GM23338 (cell line): ENCODE results near the gene GABRE. TPM values are rescaled to one million over a fixed set of nuclear protein-coding genes. Genes with fewer than 3 reads are reported as not detected.

Experiments
- ATAC-seq: fragments of 200-7000 bp; cut with Tn5 transposase; 3 replicates; pipeline ENCODE4 v1.9.1; 2020
- DNase-seq: peaks from one replicate; pipeline ENCODE4 v3.0.0-alpha.2; 2015; ENCODE audit warnings: low spot score
- H2AFZ ChIP-seq: fragments of 200-600 bp; sonication (generic); 2 replicates; pipeline ENCODE4 v1.8.0; 2016; ENCODE audit warnings: antibody characterized with exemption, mild to moderate bottlenecking, moderate library complexity
- H3F3A ChIP-seq: fragments of 200-600 bp; sonication (generic); replicated peaks from 2 replicates; pipeline ENCODE4 v1.8.0; 2017; ENCODE audit warnings: antibody characterized with exemption, mixed run types, low read depth
- H3K27ac ChIP-seq: fragments of 200-600 bp; sonication (generic); 2 replicates; pipeline ENCODE4 v1.6.1; 2016; ENCODE audit warnings: low read depth
- H3K27me3 ChIP-seq: fragments of 200-600 bp; sonication (generic); 2 replicates; pipeline ENCODE4 v1.8.0; 2016; ENCODE audit warnings: mild to moderate bottlenecking, mixed run types, moderate library complexity; ENCODE audit not compliant: insufficient read depth
- H3K36me3 ChIP-seq: fragments of 200-600 bp; sonication (generic); 2 replicates; pipeline ENCODE4 v1.8.0; 2016; ENCODE audit warnings: mild to moderate bottlenecking; ENCODE audit not compliant: insufficient read depth
- H3K4me1 ChIP-seq: fragments of 200-600 bp; sonication (generic); 2 replicates; pipeline ENCODE4 v1.8.0; 2016; ENCODE audit warnings: mild to moderate bottlenecking, moderate library complexity; ENCODE audit not compliant: insufficient read depth
- H3K4me2 ChIP-seq: fragments of 200-600 bp; sonication (generic); 2 replicates; pipeline ENCODE4 v1.7.1; 2017; ENCODE audit warnings: mixed run types
- H3K4me3 ChIP-seq: fragments of 200-600 bp; sonication (generic); 2 replicates; pipeline ENCODE4 v1.6.1; 2016; ENCODE audit warnings: mixed run types
- H3K79me2 ChIP-seq: fragments of 200-600 bp; sonication (generic); replicated peaks from 2 replicates; pipeline ENCODE4 v1.8.0; 2017; ENCODE audit warnings: mild to moderate bottlenecking; ENCODE audit not compliant: insufficient read depth
- H3K9me2 ChIP-seq: fragments of 200-600 bp; sonication (generic); 2 replicates; pipeline ENCODE4 v1.8.0; 2017; ENCODE audit not compliant: insufficient read depth
- H4K20me1 ChIP-seq: fragments of 200-600 bp; sonication (generic); replicated peaks from 2 replicates; pipeline ENCODE4 v1.8.0; 2017; ENCODE audit warnings: mild to moderate bottlenecking; ENCODE audit not compliant: insufficient read depth
- H3K27ac Mint-ChIP-seq: 2 replicates; pipeline ENCODE4 v1.8.0; 2020; ENCODE audit warnings: inconsistent platforms, mild to moderate bottlenecking, moderate library complexity, mixed read lengths
- H3K27me3 Mint-ChIP-seq: 3 replicates; pipeline ENCODE4 v1.8.0; 2022; ENCODE audit warnings: low read depth, mild to moderate bottlenecking, moderate library complexity, mixed read lengths, inconsistent platforms; ENCODE audit not compliant: insufficient read depth, poor library complexity
- H3K36me3 Mint-ChIP-seq: 3 replicates; pipeline ENCODE4 v1.8.0; 2021; ENCODE audit warnings: low read depth, mild to moderate bottlenecking, inconsistent platforms, moderate library complexity, mixed read lengths
- H3K4me1 Mint-ChIP-seq: 3 replicates; pipeline ENCODE4 v1.8.0; 2020; ENCODE audit warnings: mild to moderate bottlenecking, inconsistent platforms, mixed read lengths
- H3K4me3 Mint-ChIP-seq: 3 replicates; pipeline ENCODE4 v1.8.0; 2021; ENCODE audit warnings: moderate library complexity, mild to moderate bottlenecking, inconsistent platforms, mixed read lengths
- H3K9me3 Mint-ChIP-seq: 3 replicates; pipeline ENCODE4 v1.8.0; 2020; ENCODE audit warnings: moderate library complexity, mild to moderate bottlenecking, inconsistent platforms, mixed read lengths
- CREB1 ChIP-seq: fragments of 250-450 bp; sonication (Bioruptor Pico); IDR thresholded peaks from 2 replicates; pipeline ENCODE4 v1.5.0; 2020; ENCODE audit warnings: low read depth, mild to moderate bottlenecking, moderate library complexity
- CTCF ChIP-seq, 2 experiments: fragments of 200-600 bp in 1 of 2; sonication (generic) in 1 of 2; conservative IDR thresholded peaks; 2 replicates each; pipeline versions ENCODE4 v1.5.1 to v1.6.1; 2016 to 2017; ENCODE audit warnings: antibody characterized with exemption in 2 of 2, low read depth in 2 of 2, mild to moderate bottlenecking in 2 of 2, moderate library complexity in 1 of 2
- ETS1 ChIP-seq: IDR thresholded peaks from 2 replicates; pipeline ENCODE4 v1.6.1; 2016; ENCODE audit warnings: antibody characterized with exemption
- EZH2 ChIP-seq: fragments of 200-600 bp; sonication (generic); IDR thresholded peaks from one replicate; pipeline ENCODE4 v1.8.0; 2017; ENCODE audit warnings: antibody characterized with exemption, mild to moderate bottlenecking, low read depth; ENCODE audit not compliant: unreplicated experiment
- EZH2phosphoT487 ChIP-seq: fragments of 200-600 bp; sonication (generic); IDR thresholded peaks from one replicate; pipeline ENCODE4 v1.8.1; 2018; ENCODE audit warnings: antibody characterized with exemption; ENCODE audit not compliant: unreplicated experiment
- JUNB ChIP-seq: IDR thresholded peaks from one replicate; pipeline ENCODE4 v1.6.1; 2016; ENCODE audit warnings: antibody characterized with exemption; ENCODE audit not compliant: unreplicated experiment
- NANOG ChIP-seq: IDR thresholded peaks from 2 replicates; pipeline ENCODE4 v1.6.1; 2016; ENCODE audit warnings: antibody characterized with exemption, borderline replicate concordance
- POLR2AphosphoS5 ChIP-seq: IDR thresholded peaks from 2 replicates; pipeline ENCODE4 v1.6.1; 2016; ENCODE audit warnings: antibody characterized with exemption, low read depth
- REST ChIP-seq: IDR thresholded peaks from one replicate; pipeline ENCODE4 v1.6.1; 2018; ENCODE audit warnings: antibody characterized with exemption; ENCODE audit not compliant: unreplicated experiment
- STAT1 ChIP-seq: IDR thresholded peaks from one replicate; pipeline ENCODE4 v1.6.1; 2016; ENCODE audit warnings: antibody characterized with exemption; ENCODE audit not compliant: unreplicated experiment
- ZNF114 ChIP-seq: fragments of 250-450 bp; sonication (Bioruptor Pico); IDR thresholded peaks from 2 replicates; pipeline ENCODE4 v1.5.0; 2020; ENCODE audit warnings: mild to moderate bottlenecking, moderate library complexity
- ZNF331 ChIP-seq: fragments of 250-450 bp; sonication (Bioruptor Pico); IDR thresholded peaks from 2 replicates; pipeline ENCODE4 v1.5.0; 2020; ENCODE audit warnings: low read depth, mild to moderate bottlenecking, moderate library complexity
- ZNF462 ChIP-seq: fragments of 250-450 bp; sonication (Bioruptor Pico); IDR thresholded peaks from 2 replicates; pipeline ENCODE4 v1.5.0; 2020; ENCODE audit warnings: mild to moderate bottlenecking, moderate library complexity
- polyA plus RNA-seq: library from polyadenylated mRNA; unstranded; fragments of >200 nt; fragmentation: Nextera tagmentation; extraction: Ambion mirVana; gene quantifications from 2 replicates; pipeline ENCODE4 v1.2.1, GENCODE V29; 2016
- total RNA-seq: library from RNA; depleted of rRNA; stranded (reverse); fragments of >200 nt; shearing (Covaris generic); gene quantifications from 2 replicates; pipeline ENCODE4 v1.2.3, GENCODE V29; 2014

Gene GABRE
- total and polyA plus RNA-seq, 2 experiments from 2014 or later = 4.9 to 8.3 TPM

- no peaks in the 10 kb centered on the region for H4K20me1 ChIP-seq
- DNase-seq = no peak
- no peaks in the 10 kb centered on the region for H3K79me2 ChIP-seq
- no peaks in the 10 kb centered on the region for H3K9me2 ChIP-seq
- H2AFZ ChIP-seq = no peak overlapping the region
- H3F3A ChIP-seq = no peaks in the 10 kb centered on the region
- Mint-ChIP-seq H3K27me3 (peaks cover 3% of the 10 kb centered on the region), H3K27ac (no peak overlapping the region), H3K9me3 (no peaks in the 10 kb centered on the region), H3K4me1 (no peaks in the 10 kb centered on the region), H3K36me3 (no peaks in the 10 kb centered on the region), H3K4me3 (no peak overlapping the region)
- H3K4me3 ChIP-seq = no peak overlapping the region
- no peak overlapping the region for H3K27ac ChIP-seq
- H3K36me3 ChIP-seq = no peaks in the 10 kb centered on the region
- H3K4me2 ChIP-seq = no peak overlapping the region
- no peaks in the 10 kb centered on the region for H3K4me1 ChIP-seq
- TF ChIP-seq CTCF (conservative IDR thresholded peaks at IDR 0.05; ENCODE audit: low read depth in 2 of 2) = no peak
- no peak for TF ChIP-seq ZNF114 (CRISPR knock-in tag)
- no peak for TF ChIP-seq ETS1
- no peak for TF ChIP-seq REST
- TF ChIP-seq POLR2AphosphoS5 = no peak
- TF ChIP-seq EZH2 = no peak
- no peak for TF ChIP-seq EZH2phosphoT487
- TF ChIP-seq JUNB = no peak
- TF ChIP-seq NANOG = no peak
- TF ChIP-seq ZNF331 (CRISPR knock-in tag) = no peak
- TF ChIP-seq STAT1 = no peak
- no peak for TF ChIP-seq ZNF462 (CRISPR knock-in tag)
- no peak for TF ChIP-seq CREB1 (CRISPR knock-in tag)
- no peak for ATAC-seq
- H3K27me3 ChIP-seq = no peaks in the 10 kb centered on the region
Measured at GRCh38 chrX:151982222-151982621, 7.7 kb upstream of the GABRE start.
